ENCODE data around the gene ZNF557. TPM values are rescaled to one million over a fixed set of nuclear protein-coding genes. Genes with fewer than 3 reads are reported as not detected.
"Not testable (repeated sequence)": the region's sequence is repeated elsewhere in the genome, so short reads cannot be mapped to it uniquely, and the experiment has no call there.

The ZNF557 gene
- total RNA-seq, 2 experiments from 2014 or later: 6.2 to 7.7 TPM

DNA sequence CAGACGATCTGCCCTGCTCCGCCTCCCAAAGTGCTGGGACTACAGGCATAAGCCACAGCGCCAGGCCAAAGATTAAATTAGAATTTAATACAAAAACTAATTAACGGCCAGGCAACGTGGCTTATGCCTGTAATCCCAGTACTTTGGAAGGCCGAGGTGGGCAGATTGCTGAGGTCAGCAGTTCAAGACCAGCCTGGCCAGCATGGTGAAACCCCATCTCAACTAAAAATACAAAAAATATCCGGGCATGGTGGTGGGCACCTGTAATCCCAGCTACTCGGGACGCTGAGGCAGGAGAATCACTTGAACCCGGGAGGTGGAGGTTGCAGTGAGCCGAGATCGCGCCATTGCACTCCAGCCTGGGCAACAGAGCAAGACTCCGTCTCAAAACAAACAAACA lies 13.8 kb upstream of the ZNF557 start:
- H3K9me3 Mint-ChIP-seq; H3K36me3 Mint-ChIP-seq (ENCODE audit: low read depth); H3K4me1 Mint-ChIP-seq (ENCODE audit: low read depth); DNase-seq; intact Hi-C loops (cut with micrococcal nuclease); H3K4me3 Mint-ChIP-seq; CTCF ChIA-PET; ATAC-seq; H3K27me3 Mint-ChIP-seq; POLR2A ChIA-PET; H3K27ac Mint-ChIP-seq: not testable (repeated sequence)

DNA sequence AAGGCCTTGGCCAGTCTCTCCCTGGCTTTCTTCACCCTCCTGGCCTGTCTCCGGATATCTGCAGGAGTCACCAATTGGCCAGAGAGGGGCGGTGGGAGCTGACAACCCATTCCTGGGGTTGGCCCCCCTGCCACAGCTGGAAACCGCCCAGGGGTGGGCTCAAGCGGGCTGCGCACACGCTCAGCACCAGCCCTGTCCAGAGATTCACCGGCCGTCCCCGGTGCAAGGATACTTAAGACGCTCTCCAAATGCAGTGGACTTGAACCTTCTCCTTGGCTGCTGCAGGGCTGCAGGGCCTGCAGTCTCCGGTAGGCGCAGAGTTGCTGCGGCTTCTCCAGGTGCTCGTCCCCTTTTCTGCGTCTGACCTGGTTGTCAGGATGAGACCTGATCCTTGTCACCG lies 13.1 kb upstream of the ZNF557 start:
- H3K4me1 Mint-ChIP-seq (ENCODE audit: low read depth); H3K27me3 Mint-ChIP-seq; POLR2A ChIA-PET; H3K36me3 Mint-ChIP-seq (ENCODE audit: low read depth); ATAC-seq; H3K27ac Mint-ChIP-seq; intact Hi-C loops (cut with micrococcal nuclease); H3K9me3 Mint-ChIP-seq; H3K4me3 Mint-ChIP-seq; CTCF ChIA-PET; DNase-seq: not testable (repeated sequence)

DNA sequence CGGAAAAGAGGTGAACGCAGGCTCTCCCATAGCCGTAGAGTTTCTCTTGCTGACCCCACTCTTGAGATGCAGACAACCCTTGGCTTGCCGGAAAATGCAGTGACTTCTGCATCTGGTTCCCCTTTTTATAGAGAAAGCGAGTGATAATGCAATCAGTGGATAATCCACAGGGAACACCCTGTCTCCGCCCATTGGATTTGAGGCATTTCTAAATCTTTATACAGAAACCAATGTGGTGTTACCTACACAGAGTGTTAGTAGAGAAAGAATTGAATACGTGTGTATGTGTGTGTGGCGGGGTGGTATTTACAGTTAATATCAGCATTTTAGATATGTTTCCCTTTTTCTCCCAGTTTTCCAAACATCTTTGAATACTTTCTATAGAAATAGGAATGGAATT lies 10.9 kb upstream of the ZNF557 start, which contains the start of gene MBD3L3:
MBD3L3 (minus strand) TSS at position 101 of the 400 bp plus-strand sequence; CDS start at position 30, 71 bp downstream.
- H3K4me3 Mint-ChIP-seq; CTCF ChIA-PET; POLR2A ChIA-PET; H3K27ac Mint-ChIP-seq; intact Hi-C loops (cut with micrococcal nuclease); DNase-seq; H3K27me3 Mint-ChIP-seq; H3K4me1 Mint-ChIP-seq (ENCODE audit: low read depth); H3K36me3 Mint-ChIP-seq (ENCODE audit: low read depth); ATAC-seq; H3K9me3 Mint-ChIP-seq: not testable (repeated sequence)

DNA sequence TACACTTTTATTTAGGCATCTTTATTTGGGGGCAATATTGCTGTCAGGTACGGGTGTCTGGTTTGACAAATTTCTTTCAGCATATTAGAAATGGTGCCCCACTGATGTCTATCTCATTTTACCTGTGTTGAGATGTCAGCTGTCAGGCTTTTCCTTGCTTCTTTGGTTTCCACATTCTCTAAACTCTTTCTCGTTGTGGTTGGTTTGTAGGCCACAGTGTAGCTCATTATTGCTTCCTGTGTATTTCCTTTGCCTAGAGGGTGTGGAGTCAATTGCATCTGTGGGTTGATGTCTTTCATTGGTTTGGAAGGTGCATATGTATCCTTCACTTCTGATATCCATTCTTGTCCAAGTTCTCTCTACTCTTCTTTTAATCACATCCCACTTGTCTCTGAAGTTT lies 9.5 kb upstream of the ZNF557 start:
- POLR2A ChIA-PET; H3K4me1 Mint-ChIP-seq (ENCODE audit: low read depth); H3K27me3 Mint-ChIP-seq; H3K27ac Mint-ChIP-seq; ATAC-seq; DNase-seq; H3K36me3 Mint-ChIP-seq (ENCODE audit: low read depth); H3K4me3 Mint-ChIP-seq; CTCF ChIA-PET; H3K9me3 Mint-ChIP-seq; intact Hi-C loops (cut with micrococcal nuclease): not testable (repeated sequence)

DNA sequence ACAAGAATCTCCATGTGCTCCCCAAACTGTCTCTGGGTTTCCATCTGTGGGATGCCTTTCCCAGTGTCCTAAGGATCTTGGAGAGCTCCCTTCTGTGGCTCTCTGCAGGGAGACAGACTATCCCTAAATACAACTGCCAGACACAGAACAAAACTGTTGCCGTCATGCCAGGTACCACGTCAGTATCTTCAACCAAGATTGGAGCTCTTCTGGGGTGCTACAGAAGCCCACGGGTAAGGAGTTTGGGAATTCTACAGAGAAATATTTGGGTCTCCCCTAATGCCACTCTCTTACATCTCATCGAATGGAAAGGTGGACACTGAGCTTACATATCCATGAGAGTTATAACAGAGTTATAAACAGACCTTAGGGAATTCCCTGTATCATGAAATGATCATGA lies 6.2 kb upstream of the ZNF557 start:
- ATAC-seq (peak; percentile 52), DNase-seq (peak; percentile 25)
- CTCF ChIA-PET: interaction anchor here (0.8 kb wide), 1 partner anchor 275 kb away, joined by 3 read pairs; no protein-coding TSS in a partner anchor
- Mint-ChIP-seq H3K4me3 (no peak overlapping the region), H3K36me3 (ENCODE audit: low read depth) (no peaks in the 10 kb centered on the region), H3K4me1 (ENCODE audit: low read depth) (no peaks in the 10 kb centered on the region), H3K9me3 (no peaks in the 10 kb centered on the region), H3K27ac (no peak overlapping the region), H3K27me3 (no peaks in the 10 kb centered on the region)
- intact Hi-C loops (cut with micrococcal nuclease): no loop called here
- POLR2A ChIA-PET: no interaction called here
- TF ChIP-seq, protein P1, sequence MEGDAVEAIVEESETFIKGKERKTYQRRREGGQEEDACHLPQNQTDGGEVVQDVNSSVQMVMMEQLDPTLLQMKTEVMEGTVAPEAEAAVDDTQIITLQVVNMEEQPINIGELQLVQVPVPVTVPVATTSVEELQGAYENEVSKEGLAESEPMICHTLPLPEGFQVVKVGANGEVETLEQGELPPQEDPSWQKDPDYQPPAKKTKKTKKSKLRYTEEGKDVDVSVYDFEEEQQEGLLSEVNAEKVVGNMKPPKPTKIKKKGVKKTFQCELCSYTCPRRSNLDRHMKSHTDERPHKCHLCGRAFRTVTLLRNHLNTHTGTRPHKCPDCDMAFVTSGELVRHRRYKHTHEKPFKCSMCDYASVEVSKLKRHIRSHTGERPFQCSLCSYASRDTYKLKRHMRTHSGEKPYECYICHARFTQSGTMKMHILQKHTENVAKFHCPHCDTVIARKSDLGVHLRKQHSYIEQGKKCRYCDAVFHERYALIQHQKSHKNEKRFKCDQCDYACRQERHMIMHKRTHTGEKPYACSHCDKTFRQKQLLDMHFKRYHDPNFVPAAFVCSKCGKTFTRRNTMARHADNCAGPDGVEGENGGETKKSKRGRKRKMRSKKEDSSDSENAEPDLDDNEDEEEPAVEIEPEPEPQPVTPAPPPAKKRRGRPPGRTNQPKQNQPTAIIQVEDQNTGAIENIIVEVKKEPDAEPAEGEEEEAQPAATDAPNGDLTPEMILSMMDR (IDR thresholded peaks at IDR 0.05): no peak

DNA sequence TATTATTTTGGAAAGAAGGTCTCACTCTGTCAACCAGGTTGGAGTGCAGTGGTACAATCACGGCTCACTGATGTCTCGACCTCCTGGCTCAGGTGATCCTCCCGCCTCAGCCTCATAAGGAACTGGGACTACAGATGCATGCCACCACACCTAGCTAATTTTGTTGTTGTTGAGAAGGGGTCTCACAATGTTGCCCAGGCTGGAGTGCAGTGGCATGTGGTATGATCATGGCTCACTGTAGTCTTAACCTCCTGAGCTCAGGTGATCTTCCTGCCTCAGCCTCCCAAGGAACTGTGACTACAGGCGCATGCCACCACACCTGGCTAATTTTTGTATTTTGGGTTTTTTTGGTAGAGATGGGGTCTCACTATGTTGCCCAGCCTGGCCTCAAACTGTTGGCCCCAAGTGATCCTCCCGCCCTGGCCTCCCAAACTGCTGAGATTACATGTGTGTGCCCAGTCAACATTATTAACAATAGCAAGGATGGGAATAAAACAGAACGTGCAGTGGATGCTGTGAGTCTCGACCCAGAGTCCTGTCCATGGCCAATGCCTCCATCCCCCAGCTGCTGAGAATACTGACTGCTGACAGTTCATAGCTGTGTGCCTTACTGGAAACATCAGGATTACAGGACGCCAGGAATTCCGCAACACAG lies 5.6 kb upstream of the ZNF557 start:
- DNase-seq: peak; percentile 32
- no peaks in the 10 kb centered on the region for H3K36me3 Mint-ChIP-seq (ENCODE audit: low read depth)
- peak; percentile 44 for ATAC-seq
- peaks cover under 1% of the 10 kb centered on the region for H3K4me1 Mint-ChIP-seq (ENCODE audit: low read depth)
- no peaks in the 10 kb centered on the region for H3K9me3 Mint-ChIP-seq
- no peak overlapping the region for H3K4me3 Mint-ChIP-seq
- H3K27me3 Mint-ChIP-seq: no peaks in the 10 kb centered on the region
- H3K27ac Mint-ChIP-seq: no peak overlapping the region
- TF ChIP-seq, protein P1 (IDR thresholded peaks at IDR 0.05): no peak
- ChIA-PET CTCF (interaction anchor here (0.8 kb wide), 1 partner anchor 275 kb away, joined by 3 read pairs; no protein-coding TSS in a partner anchor), POLR2A (interaction anchor here (0.6 kb wide), 1 partner anchor 408 kb away, joined by 3 read pairs; no protein-coding TSS in a partner anchor)
- intact Hi-C loops (cut with micrococcal nuclease): no loop called here

DNA sequence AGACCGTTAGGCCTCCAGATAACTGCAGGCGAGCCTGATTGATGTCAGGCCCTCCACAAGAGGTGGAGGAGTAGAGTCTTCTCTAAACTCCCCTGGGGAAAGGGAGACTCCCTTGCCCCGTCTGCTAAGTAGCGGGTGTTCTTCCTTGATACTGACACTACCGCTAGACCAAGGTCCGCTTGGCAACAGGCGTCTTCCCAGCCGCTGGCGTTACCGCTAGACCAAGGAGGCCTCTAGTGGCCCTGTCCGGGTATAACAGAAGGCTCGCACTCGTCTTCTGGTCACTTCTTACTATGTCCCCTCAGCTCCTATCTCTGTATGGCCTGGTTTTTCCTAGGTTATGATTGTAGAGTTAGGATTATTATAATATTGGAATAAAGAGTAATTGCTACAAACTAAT lies 2.4 kb upstream of the ZNF557 start:
- peaks cover 11% of the 10 kb centered on the region for H3K4me1 Mint-ChIP-seq (ENCODE audit: low read depth)
- H3K9me3 Mint-ChIP-seq; CTCF ChIA-PET; H3K4me3 Mint-ChIP-seq; ATAC-seq; H3K27me3 Mint-ChIP-seq; POLR2A ChIA-PET; intact Hi-C loops (cut with micrococcal nuclease); H3K27ac Mint-ChIP-seq: not testable (repeated sequence)
- peak; percentile 40 for DNase-seq
- H3K36me3 Mint-ChIP-seq (ENCODE audit: low read depth): peaks cover 15% of the 10 kb centered on the region

All from activated CD8-positive, alpha-beta T cell treated with anti-CD3 and anti-CD28 coated beads for 36 hours (primary cell).